NCI-H510A (cell line): ENCODE results near the gene MEOX2.

Experiments used
- DNase-seq: peaks from one replicate; lab custom pipeline; 2025; lab: John Stamatoyannopoulos, UW

The MEOX2 gene

DNA sequence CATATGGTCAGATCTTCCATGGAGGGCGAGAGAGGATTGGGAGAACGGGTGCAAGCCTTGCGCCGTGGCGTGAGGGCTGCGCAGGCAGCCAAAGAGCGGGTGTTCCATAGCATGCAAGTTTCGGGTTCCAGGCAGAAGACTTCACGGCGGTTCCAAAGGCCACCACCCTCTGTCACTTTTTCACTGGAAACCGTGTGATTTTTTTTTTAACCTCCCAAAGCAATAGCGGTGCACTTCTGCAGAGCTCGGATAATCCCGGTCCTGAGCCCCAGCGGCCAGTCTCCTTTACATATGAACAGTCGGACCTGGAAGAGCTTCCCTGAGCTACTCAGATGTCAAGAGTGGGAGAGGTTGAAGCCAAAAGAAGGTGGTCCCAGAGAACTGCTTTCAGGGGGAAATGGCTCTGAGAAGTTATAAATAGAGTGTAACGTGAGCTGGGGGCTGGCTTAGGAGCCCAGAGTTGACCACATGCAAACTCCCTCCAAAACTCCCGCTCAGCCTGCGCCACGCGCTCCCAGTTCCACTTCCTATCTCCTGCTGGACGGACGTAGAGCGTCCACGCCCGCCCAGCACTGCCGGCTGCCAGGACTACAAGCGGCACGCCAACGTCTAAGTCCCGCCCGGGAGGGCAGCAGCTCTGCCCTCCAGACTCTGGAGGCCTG lies at the start of gene MEOX2:
Gene MEOX2 (minus strand): TSS at position 389 of the 662 bp plus-strand sequence. CDS start 281 bp downstream, at position 108.
- DNase-seq = no peak

DNA sequence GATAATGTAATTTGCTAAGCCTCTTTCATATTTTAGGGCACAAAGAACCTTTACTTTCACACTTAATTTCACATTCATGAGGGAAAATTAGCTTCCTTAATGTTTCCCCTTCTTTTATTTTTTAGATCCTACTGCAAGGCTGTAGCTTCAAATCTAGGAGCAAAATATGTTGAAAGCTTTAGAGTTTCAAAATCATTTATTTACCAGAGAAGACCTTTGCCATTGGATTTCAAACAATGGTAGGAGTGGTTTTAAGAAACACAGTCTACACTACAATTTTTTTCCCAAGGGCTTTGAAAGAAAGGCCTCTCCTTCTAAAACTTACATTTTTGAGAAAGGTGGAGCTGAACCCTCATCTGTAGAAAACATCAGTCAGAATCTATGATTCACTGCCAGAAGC lies 43.3 kb upstream of the MEOX2 start:
- DNase-seq = no peak

DNA sequence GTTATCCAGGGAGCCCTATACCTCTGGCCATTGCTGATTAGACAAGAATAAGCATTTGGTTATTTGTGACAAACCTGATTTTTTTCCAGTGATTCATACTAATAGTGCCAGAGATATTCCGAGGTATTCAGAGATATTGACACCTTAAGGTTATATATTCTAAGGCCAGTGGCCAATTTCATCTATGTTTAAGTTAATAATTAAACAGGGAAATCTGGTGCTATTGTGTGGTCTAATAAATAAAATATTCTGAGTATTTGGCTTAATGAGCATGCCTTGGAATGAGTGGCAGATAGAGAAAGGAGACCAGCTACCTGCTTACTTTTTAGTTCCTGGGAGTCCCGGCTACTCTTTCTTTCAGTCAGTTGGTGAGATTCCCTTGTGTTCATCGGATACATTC lies 38.6 kb upstream of the MEOX2 start:
- DNase-seq = no peak

DNA sequence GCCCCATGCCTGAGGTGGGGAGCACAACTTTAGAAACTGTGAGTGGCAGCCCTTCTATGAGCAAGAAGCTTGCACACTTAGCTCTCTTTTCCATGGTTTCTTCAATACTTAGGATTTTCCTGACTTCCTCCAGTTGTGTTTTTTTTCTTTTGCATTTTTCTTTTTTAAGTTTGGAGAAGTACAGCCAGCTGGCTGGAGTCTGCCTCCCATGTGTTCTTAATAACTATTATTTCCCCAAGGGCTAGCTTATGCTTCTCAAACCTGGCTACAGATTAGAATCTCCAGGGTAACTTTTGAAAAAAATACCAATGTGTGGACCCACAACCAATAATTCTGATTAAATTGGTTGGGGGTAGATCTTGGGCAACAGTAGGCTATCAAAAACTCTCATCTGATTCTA lies 37.4 kb upstream of the MEOX2 start:
- no peak for DNase-seq

DNA sequence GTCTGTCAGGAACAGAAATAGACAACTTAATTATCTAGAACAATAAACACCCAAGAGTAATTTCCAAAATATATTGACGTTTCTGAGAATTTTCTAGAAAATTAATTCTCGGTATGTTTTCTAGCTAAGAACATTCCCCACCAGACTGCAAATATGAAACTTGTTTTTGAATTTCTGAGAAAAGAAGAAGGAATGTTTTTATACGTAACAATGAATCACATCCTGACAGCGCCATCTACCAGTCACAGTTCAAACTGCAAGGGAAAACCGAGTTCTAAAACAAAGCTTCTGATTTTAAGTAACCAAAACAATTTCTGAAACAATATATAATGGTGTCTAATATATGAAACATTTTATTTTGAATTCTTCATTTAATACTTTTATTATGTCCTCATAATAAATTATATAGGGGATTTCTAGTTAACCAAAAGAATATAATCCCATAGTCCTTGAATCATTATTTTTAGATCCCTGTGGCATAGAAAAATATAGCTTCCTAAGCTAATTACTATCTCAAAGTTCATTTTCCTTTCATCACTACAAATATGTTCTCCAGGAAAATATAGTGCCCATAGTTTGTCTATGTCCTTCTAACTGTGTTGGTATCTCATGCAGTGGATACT lies 34.5 kb upstream of the MEOX2 start:
- DNase-seq = no peak

DNA sequence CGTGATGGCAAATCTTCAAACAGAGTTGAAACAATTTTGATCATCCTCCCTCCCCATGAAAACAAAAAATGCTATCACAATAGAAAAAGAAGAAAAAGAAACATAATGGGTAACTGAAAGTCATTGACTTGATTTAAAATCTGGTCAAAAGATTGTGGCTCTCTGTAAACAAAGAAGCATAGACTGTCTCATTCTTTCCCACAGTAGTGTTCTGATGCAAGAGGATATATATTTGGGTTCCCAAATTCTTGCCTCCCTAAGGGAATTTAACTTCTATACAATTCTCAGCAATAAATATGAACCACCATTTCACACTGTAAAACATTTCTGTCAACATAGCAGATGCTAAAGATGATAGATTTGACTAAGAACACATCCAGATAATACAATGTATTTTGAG lies 32.8 kb upstream of the MEOX2 start:
- DNase-seq = no peak

DNA sequence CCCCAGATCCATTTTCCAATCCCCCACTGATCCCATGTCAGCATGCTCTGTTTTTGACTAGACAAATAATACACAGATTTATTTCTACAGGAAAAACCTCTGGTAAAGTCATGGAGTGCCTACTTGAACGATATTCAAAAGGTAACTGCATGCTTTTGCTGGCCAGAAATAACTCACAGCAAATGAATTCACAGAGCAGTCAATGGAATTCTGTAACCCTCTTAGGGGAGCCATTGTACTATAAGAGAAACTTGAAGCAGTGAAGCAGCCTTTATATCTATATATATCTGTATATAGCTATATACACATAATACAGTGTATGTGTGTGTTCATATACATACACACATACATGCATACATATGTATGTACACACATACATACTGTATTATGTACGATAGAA lies 29.0 kb upstream of the MEOX2 start:
- DNase-seq = no peak

DNA sequence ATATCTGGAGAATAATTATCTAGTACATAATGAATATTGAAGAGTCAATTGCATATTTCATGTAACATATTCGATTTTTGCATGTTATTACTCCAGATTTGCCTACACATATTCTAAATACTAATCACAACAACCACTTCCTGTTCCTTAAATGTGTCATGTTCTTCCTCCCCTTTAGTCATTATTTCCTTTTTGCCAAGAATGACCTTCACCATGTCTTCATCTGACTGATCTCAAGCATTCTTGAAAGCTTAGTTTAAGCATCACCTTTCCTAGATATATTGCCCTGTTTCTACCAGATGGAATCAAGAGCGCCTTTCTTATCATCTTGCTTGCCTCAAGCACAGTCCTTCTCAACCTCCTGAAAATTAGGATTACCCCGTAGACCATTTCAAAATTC lies 23.5 kb upstream of the MEOX2 start:
- DNase-seq = no peak

DNA sequence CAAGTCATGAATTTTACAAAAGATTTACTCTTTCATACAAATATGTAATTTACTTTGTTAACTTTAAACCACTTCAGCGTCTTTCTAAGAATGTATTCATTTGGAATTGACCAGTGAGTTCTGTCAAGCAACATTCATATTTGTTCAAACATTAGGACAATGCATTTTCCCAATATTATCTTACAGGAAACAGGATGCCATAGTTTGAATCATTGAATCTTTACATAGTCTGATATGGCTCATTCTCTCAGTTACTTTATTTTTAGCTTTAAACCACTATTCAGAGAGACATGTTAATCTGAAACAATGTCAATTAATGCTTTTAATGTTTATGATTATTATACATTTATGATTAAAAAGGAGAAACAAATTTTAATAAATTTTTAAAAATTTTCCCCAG lies 21.1 kb upstream of the MEOX2 start:
- no peak for DNase-seq

DNA sequence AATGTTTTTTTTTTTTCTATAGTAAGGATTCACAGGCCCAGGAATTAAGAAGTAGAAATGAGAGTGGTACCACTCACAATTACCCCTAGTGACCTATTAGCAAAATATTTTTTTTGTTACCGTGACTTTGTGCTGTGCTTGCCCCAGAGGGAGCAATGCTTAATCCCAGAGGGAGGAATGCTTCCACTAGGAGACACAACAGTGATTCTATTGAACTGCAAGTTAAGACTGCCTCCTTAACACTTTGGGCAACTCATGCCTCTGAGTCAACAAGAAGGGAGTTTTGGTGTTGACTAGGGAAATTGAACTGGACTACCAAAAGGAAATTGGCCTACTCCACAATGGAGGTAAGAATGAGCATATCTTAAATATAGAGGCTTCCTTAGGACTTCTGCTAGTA lies 17.2 kb upstream of the MEOX2 start:
- DNase-seq = no peak

DNA sequence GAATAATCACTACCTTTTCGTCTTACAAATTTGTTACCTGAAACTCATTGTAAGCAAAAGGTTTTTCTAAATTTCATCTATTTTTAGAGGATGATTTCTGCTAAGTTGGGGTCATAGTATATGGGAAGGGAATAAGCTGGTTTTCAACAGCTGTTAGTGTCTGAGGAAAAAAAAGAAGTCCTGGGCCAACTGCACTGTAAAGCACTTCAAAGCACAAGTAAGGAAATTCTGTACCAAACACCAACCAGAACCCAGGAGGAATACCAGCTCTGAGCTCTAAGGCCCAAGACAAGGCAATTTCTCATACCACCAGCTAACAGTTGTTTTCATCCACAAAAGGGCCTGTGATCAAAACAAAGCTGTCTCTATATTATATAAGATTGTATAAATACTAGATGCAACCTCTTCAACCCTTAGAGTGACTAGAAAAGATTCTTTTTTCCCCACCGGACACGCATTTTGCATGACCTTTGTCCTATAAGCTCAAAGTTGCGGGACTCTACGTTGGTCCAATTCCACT lies 6.1 kb upstream of the MEOX2 start:
- DNase-seq = no peak

DNA sequence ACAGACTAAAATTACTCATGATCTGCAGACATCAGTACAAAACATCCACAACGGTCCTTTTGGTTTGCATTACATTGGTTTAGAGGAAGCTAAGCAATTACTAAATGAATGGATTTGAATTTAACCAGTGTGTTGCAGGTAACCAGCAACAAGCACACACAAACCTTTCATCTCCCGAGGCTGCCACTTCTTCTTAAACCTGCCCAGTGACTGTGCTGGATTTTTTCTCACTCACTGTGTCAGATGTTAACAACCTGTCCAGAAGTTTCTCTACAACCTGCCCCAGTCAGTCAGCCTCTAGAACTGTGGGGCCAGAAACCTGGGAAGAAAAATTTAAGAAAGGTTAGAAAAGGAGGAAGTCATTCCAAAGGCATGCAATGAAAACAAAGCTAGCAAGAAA lies 2.4 kb upstream of the MEOX2 start:
- DNase-seq = no peak

DNA sequence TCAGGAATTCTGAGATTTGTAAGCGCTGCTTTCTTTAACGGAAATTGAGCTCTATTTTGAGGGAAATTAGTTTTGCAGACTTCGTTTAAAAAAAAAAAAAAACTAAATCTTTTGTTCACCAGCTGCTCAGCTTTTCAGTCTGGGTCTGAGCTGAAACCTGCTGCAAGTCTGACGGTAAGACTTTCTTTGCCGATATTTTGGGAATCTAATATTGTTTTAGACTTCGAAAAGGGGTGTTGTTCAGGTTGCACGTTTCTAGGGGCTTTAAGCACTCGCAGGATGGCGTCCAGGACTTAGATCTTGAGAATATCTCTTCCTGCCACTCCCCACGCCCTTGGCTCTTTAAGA lies 1.8 kb upstream of the MEOX2 start:
- no peak for DNase-seq

DNA sequence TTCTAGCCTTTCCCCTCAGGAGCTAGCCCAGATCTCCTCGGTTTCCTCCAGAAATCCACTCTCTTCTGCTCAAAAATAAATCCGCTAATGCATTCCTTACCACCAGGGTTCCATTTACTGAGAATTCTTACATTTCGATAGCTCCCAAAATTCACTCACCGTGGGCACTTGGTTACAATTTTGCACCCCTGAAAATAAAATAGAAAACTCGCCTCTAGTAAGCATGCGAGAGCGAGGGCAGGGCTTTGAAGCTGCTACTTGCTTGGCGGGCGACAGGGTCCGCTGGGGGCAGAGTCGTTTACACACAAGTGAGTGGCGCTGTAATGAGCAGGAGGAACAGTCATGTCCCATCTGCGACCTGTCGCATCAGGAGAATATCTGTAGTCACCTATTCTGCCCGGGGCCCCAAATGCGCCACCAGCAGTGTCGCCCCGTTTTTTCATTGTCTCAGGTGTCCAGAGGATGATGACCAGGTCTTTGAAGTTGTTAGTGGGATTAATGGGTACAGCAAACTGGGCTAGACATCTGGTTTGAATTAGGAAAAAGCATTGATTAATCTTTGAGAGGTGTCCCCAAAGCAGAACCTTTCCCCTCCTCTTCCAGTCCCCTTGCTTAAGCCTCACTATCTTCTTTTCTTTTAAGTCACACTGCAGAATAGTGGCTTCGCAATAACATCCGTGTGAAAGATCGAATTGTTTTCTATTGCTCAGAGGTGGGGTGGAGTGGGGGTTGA lies 1.2 kb upstream of the MEOX2 start:
- no peak for DNase-seq

DNA sequence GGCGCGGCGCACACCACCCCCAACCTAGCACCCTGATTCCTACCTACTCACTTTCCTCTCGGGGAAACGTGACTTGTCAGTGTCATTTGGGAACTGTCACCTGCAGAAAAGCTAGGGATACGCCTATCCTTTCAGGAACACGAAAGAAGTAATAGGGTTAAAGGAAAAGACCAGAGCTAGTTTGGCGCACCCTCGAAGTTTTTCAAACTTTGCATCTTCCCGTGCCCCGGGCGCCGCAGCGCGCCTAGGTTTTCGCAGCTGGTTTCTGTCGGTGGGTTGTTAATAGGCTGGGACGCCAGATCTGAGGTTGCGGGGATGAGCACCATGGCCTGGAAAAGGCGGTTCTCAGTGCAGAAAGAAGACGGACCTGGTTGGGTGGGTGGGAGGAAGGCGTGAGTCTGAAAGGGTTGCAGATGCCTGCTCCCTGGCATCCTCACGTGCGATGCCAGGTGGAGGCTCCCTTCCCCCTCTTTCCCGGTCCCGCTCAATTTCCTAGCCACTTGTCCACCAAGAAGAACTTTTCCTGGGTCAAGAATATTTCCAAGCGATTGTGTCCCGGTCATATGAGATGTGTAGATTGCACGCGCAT lies 568 bp upstream of the MEOX2 start:
- no peak for DNase-seq

DNA sequence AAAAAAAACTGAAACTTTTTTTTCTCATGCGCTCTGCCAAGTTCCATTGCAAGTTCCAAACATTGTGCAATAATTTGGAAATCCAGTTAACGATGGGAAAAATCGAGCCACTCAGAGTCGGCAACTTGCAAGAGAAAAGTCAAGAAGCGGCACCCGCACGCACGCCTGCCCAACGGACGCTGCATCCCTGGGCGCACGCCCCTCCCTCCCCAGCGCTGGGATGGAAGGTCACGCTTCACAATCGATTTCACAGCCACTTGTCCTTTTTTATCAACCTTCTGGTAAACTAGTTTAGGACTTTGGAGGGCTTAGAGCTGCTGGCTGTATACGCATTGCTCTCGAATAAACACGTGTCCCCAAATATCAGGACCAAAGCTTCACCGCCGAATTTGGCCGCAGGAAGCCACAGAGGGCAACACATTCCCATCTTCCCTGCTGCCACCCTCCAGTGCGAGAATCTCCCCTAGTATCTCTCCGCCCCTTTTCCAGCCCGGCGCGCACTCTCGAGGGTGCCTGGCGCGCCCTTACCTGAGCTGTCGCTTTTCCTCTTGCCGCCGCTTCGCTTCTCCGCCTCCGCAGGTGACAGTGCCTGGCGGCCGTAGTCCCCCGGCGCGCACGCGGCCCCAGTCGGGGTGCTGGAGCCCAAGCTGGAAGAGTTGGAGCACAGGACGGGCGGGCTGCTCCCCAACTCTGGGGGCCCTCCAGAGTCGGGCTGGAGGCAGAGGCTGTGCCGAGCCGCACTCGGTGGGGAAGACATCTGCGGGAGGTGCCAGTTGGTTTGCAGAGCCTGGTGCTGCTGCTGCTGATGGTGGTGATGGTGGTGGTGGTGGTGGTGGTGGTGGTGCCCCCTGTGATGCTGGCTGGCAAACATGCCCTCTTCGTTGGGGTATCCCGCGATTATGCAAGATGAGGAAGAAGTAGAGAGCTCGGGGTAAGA lies 857 bp downstream of the MEOX2 start:
- DNase-seq = peak; percentile 50

DNA sequence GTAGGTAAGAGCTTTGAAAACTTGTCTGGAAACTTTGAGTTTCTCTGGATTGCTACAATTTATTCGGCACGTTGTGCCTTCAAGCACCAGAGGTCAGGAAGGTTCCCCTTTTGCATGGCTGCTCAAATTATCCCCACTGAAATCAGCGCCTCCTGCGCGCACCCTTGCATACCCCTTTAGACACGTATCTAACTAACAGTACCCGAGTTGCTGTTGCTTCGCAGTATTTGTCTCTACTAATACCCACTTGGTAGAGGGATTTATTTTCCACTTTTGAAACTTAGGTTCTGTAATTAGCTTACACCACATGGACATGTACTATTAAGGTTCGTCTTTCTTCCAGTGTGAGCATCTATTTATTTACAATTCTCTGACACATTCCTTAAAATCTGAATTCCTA lies 1.6 kb downstream of the MEOX2 start:
- no peak for DNase-seq

DNA sequence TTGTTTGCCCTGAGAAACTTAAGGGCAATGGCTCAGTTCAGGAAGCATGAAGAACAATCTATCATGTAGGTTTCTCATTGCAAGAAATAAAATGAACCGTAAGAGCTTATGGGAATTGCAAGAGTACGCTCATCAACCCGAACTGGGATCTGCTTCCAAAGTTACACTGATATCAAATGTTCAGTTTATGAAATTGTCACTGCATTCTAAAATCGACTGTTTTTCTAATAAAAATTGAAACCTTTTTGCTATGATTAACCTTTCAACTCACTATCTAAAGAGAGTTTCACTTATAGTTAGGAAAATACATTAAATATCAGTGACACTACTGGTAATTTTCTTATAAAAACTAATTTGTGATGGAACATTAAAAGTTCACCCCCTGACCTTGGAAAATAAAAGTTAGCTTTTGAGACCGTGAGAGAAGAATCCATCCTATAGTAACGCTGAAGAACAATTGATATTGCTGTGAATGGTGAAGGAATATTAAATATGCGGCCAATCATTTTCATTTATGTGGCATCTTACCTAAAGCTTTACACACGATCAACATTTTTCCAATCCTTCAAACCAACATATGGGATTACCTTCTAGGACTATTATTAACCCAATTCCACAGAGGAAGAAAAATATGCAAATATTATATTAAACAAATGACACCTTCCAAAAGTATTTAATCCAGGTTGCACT lies 2.2 kb downstream of the MEOX2 start:
- no peak for DNase-seq

DNA sequence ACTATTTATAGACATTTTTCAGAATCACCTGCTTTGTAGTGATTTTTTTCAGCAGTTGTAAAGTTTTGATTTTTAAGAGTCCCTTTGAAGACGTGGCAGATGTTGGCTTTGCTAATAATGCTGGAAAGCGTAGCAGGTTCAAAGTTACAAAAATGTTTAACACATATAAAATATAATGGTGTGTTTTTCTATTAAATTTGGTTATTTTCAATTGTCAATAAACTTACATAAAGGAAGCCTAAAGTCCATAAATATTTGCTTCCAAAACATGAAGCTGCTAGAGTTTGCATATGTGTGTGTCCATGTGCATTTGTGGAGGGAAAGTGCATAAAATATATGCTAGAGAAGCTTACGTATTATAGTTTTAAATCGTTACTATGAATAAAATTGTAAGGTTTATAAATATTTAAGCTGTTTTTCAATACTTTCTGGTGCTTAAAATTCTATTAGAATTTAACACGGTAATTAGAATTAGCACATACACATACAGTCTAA lies 3.7 kb downstream of the MEOX2 start:
- no peak for DNase-seq

DNA sequence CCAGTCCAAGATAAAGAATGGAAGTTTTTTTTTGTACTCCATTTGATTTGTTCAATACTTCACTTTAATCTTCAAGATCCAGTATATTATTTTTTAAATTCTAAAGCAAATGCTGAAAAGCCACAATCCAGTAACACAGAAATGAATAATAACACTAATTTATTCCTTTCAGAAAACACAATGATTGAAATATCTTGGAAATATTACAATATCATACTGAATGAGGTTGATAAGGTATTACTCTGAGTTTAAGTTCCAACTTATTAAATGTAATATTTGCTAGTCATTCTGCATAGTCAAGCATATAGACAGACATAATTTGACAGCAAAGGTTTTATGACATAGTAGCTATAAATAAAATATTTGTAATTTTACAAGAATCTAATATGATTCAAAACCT lies 4.4 kb downstream of the MEOX2 start:
- DNase-seq = no peak

DNA sequence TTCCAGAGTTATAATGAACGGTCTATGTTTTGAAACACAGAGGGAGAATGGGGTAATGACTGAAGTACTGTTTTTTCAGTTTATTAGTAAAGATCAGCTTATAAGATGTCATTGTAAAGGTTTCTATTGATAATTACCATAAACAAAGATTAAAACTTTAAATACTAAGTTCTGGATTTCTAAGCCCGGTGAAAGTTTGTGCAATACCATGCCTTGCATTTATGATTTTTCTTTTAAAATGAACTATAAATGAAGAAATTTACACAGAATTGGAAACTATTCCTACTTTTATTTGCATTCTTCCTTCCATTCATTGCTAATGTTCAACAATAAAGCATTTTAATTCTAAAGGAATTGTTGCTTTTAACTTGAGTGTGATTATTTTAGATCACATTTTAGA lies 4.9 kb downstream of the MEOX2 start:
- no peak for DNase-seq
